Osteoblast (primary cell): ENCODE measurements around the gene TDRD3. TPM values are rescaled to one million over a fixed set of nuclear protein-coding genes. Genes with fewer than 3 reads are reported as not detected.
A peak's percentile ranks its signal among the peaks of the same experiment; 100 is the strongest.

ENCODE experiments used
- DNase-seq: peaks from one replicate; pipeline ENCODE4 v3.0.0; 2011; ENCODE audit warnings: low spot score, mixed read lengths; ENCODE audit not compliant: insufficient read length; ENCODE audit errors: missing footprints
- H2AFZ ChIP-seq: 2 replicates; pipeline ENCODE4 v1.6.0; 2011; ENCODE audit warnings: mild to moderate bottlenecking, low read length
- H3K27ac ChIP-seq: 2 replicates; pipeline ENCODE4 v1.5.1; 2011; ENCODE audit warnings: mild to moderate bottlenecking, low read depth, low read length, moderate library complexity
- H3K27me3 ChIP-seq: 2 replicates; pipeline ENCODE4 v1.6.0; 2012; ENCODE audit warnings: mild to moderate bottlenecking, control low read depth, inconsistent platforms, low read length, moderate library complexity; ENCODE audit not compliant: insufficient read depth
- H3K36me3 ChIP-seq: 2 replicates; pipeline ENCODE4 v1.5.1; 2011; ENCODE audit warnings: mild to moderate bottlenecking, low read length, control low read depth, moderate library complexity; ENCODE audit not compliant: insufficient read depth
- H3K4me1 ChIP-seq: 2 replicates; pipeline ENCODE4 v1.5.1; 2011; ENCODE audit warnings: mild to moderate bottlenecking, low read length, control low read depth, moderate library complexity; ENCODE audit not compliant: insufficient read depth
- H3K4me2 ChIP-seq: 2 replicates; pipeline ENCODE4 v1.6.0; 2011; ENCODE audit warnings: mild to moderate bottlenecking, low read length; ENCODE audit not compliant: insufficient read depth
- H3K4me3 ChIP-seq: fragments of 200-600 bp; sonication (generic); 3 replicates; pipeline ENCODE4 v1.5.1; 2012; ENCODE audit warnings: mild to moderate bottlenecking, low read length, inconsistent platforms; ENCODE audit not compliant: insufficient read depth
- H3K79me2 ChIP-seq: 2 replicates; pipeline ENCODE4 v1.6.0; 2012; ENCODE audit warnings: mild to moderate bottlenecking, low read length, control low read depth, inconsistent platforms; ENCODE audit not compliant: insufficient read depth
- H3K9me3 ChIP-seq: 2 replicates; pipeline ENCODE4 v1.5.1; 2011; ENCODE audit warnings: low read depth, low read length, control low read depth
- H4K20me1 ChIP-seq: 2 replicates; pipeline ENCODE4 v1.6.0; 2012; ENCODE audit warnings: mild to moderate bottlenecking, low read length, control low read depth; ENCODE audit not compliant: insufficient read depth
- total RNA-seq: library from RNA; depleted of rRNA; stranded (reverse); fragments of >200 nt; gene quantifications from 2 replicates; pipeline ENCODE4 v1.2.3, GENCODE V29; 2012
- TF ChIP-seq, protein P1 (sequence below): IDR thresholded peaks from 2 replicates; pipeline ENCODE4 v1.5.1; 2011; ENCODE audit warnings: mild to moderate bottlenecking, low read depth, low read length, moderate library complexity; ENCODE audit errors: extremely low read depth

TDRD3 gene
- total RNA-seq, 1 donor: 33.7 TPM

DNA sequence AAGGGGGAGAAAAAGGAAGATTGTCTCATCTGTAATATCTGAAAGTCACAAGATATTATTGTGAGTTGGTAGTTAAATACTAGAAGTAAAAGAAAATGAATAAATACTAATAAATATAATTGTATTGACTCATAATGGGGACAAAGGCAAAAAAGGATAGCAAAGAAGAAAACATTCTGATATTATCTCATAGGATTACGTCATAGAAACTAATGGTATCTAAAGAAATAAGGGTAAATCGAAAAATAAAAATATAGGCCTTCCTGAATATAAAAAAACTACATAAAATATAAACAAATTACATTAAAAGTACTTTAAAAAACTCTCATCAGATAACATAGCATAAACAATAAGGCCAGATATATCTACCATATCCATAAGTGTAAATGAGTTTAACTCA, 38.6 kb upstream of the TDRD3 start:
- Histone ChIP-seq H3K79me2 (no peaks in the 10 kb centered on the region), H3K4me2 (no peak overlapping the region), H3K27me3 (no peaks in the 10 kb centered on the region), H3K4me3 (no peak overlapping the region), H3K36me3 (no peaks in the 10 kb centered on the region), H3K27ac (no peak overlapping the region), H3K4me1 (no peaks in the 10 kb centered on the region), H4K20me1 (no peaks in the 10 kb centered on the region), H2AFZ (no peak overlapping the region), H3K9me3 (no peaks in the 10 kb centered on the region)
- no peak for DNase-seq
- TF ChIP-seq, protein P1, sequence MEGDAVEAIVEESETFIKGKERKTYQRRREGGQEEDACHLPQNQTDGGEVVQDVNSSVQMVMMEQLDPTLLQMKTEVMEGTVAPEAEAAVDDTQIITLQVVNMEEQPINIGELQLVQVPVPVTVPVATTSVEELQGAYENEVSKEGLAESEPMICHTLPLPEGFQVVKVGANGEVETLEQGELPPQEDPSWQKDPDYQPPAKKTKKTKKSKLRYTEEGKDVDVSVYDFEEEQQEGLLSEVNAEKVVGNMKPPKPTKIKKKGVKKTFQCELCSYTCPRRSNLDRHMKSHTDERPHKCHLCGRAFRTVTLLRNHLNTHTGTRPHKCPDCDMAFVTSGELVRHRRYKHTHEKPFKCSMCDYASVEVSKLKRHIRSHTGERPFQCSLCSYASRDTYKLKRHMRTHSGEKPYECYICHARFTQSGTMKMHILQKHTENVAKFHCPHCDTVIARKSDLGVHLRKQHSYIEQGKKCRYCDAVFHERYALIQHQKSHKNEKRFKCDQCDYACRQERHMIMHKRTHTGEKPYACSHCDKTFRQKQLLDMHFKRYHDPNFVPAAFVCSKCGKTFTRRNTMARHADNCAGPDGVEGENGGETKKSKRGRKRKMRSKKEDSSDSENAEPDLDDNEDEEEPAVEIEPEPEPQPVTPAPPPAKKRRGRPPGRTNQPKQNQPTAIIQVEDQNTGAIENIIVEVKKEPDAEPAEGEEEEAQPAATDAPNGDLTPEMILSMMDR: no peak

DNA sequence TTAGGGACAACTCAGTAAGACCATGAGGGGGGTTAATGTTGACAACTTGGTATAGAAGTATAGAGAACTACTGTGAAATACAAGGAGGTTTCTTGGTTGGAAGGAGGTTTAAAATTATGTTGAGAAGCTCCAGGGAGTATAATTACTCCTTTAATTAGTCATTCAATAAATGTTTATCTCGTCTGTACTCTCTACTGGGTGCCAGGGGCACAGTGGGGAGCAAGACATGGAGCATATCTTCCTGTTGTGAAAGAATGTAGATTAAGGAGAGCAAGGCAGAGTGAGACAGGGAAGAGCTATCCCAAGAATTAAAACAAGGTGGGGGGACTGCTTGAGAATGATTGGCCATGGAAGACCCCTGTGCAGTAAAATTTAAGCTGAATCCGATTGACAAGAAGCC, 33.7 kb upstream of the TDRD3 start:
- H2AFZ ChIP-seq: no peak overlapping the region
- no peak for DNase-seq
- no peaks in the 10 kb centered on the region for H3K36me3 ChIP-seq
- H3K4me2 ChIP-seq: no peak overlapping the region
- no peaks in the 10 kb centered on the region for H4K20me1 ChIP-seq
- no peak overlapping the region for H3K27ac ChIP-seq
- H3K4me1 ChIP-seq: no peaks in the 10 kb centered on the region
- no peaks in the 10 kb centered on the region for H3K79me2 ChIP-seq
- no peaks in the 10 kb centered on the region for H3K9me3 ChIP-seq
- no peaks in the 10 kb centered on the region for H3K27me3 ChIP-seq
- TF ChIP-seq, protein P1: no peak
- no peak overlapping the region for H3K4me3 ChIP-seq

- Histone ChIP-seq H3K4me2 (no peak overlapping the region), H3K27ac (no peak overlapping the region), H2AFZ (no peak overlapping the region), H3K4me3 (no peak overlapping the region), H3K27me3 (no peaks in the 10 kb centered on the region), H3K9me3 (no peaks in the 10 kb centered on the region), H3K79me2 (no peaks in the 10 kb centered on the region), H4K20me1 (no peaks in the 10 kb centered on the region), H3K36me3 (no peaks in the 10 kb centered on the region), H3K4me1 (no peaks in the 10 kb centered on the region)
- no peak for DNase-seq
- TF ChIP-seq, protein P1: peak; percentile 35
These were observed 27.8 kb upstream of the TDRD3 start for GRCh38 chr13:60369242-60369641.

- Histone ChIP-seq H3K27ac (no peak overlapping the region), H3K4me2 (no peak overlapping the region), H3K36me3 (no peaks in the 10 kb centered on the region), H3K27me3 (no peaks in the 10 kb centered on the region), H2AFZ (no peak overlapping the region), H3K79me2 (no peaks in the 10 kb centered on the region), H4K20me1 (no peaks in the 10 kb centered on the region), H3K4me1 (no peaks in the 10 kb centered on the region), H3K4me3 (no peak overlapping the region), H3K9me3 (no peaks in the 10 kb centered on the region)
- TF ChIP-seq, protein P1: no peak
- DNase-seq: no peak
These were observed 26.7 kb upstream of the TDRD3 start for GRCh38 chr13:60370343-60370742.
